Nephron (organoid): ENCODE measurements around the gene UBE3B.

Source experiments
- H3K27ac Mint-ChIP-seq, 3 experiments: 2 replicates each; pipeline ENCODE4 v1.8.0; 2020; ENCODE audit warnings: mixed read lengths in 3 of 3, mild to moderate bottlenecking in 2 of 3, moderate library complexity in 1 of 3
- H3K27me3 Mint-ChIP-seq: 2 replicates; pipeline ENCODE4 v1.8.0; 2021; ENCODE audit warnings: low read depth, mild to moderate bottlenecking, moderate library complexity, mixed read lengths
- H3K36me3 Mint-ChIP-seq: 2 replicates; pipeline ENCODE4 v1.8.0; 2020; ENCODE audit warnings: low read depth, mixed read lengths
- H3K4me1 Mint-ChIP-seq: 2 replicates; pipeline ENCODE4 v1.8.0; 2020; ENCODE audit warnings: mixed read lengths
- H3K4me3 Mint-ChIP-seq, 3 experiments: 2 replicates each; pipeline ENCODE4 v1.8.0; 2020; ENCODE audit warnings: mild to moderate bottlenecking in 3 of 3, mixed read lengths in 3 of 3, moderate library complexity in 2 of 3
- H3K9me3 Mint-ChIP-seq: 2 replicates; pipeline ENCODE4 v1.8.0; 2020; ENCODE audit warnings: mixed read lengths
- CTCF ChIP-seq, 3 experiments: fragments of 200-600 bp; sonication (generic); IDR thresholded peaks; one replicate each; pipeline ENCODE4 v1.5.0; 2021; ENCODE audit warnings: antibody characterized with exemption in 3 of 3; ENCODE audit not compliant: unreplicated experiment in 3 of 3

The UBE3B gene

DNA sequence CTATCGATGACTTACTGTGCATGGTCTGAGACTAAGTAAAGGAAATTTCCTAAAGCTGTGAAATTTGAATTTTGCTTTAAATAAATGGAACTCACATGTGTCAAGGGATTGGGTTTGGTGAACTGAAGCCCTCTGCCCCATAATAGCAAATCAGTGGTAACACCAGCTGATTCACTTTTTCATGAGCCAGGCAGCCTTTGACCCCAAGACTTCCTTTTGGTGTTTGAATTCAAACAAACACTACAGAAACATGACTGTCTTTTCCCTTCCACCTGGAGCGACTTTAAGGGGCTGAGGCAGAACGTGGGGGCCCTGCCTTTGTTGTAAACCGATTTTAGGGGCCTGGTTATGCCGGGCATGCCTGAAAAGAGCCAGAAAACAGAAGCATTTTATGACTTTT lies 29.2 kb upstream of the UBE3B start:
- peaks cover 48% of the 10 kb centered on the region for H3K36me3 Mint-ChIP-seq
- H3K27ac Mint-ChIP-seq = no peak overlapping the region
- H3K9me3 Mint-ChIP-seq = no peaks in the 10 kb centered on the region
- TF ChIP-seq CTCF (IDR thresholded peaks at IDR 0.05; ENCODE audit: unreplicated experiment in 3 of 3) = no peak
- no peaks in the 10 kb centered on the region for H3K27me3 Mint-ChIP-seq
- peaks cover 7% of the 10 kb centered on the region for H3K4me1 Mint-ChIP-seq
- H3K4me3 Mint-ChIP-seq = no peak overlapping the region

DNA sequence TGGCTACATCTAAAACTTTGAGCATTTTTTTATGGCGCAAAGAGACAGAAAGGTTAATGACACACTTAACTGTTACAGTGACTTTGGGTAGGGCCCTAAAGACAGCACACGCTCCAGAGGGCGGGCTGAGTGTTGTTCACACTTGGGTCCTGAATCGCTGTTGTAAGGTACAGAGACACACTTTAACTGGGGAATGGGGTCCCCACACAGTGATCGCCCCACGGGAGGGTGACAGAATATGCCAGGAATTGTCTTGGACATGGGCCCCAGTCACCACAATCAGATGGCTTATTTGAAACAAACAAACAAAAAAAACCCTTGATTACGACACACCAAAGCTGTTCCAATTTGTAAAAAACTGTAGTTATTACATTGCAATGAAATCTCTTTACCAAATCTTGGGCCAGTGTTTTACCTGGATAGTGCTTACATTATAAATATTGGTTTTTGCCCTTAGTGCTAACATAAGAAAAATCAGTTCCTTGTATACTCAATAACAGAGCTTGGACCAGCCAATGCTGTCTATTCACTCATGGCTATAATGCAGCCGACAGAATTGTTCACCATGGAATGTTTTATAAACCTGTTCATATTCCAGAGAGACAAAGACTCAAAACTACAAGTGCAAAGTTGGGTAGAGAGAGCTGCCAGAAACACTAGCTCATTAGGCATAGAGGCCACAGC lies 28.6 kb upstream of the UBE3B start:
- H3K4me3 Mint-ChIP-seq = no peak overlapping the region
- H3K36me3 Mint-ChIP-seq = peaks cover 54% of the 10 kb centered on the region
- H3K9me3 Mint-ChIP-seq = no peaks in the 10 kb centered on the region
- H3K27me3 Mint-ChIP-seq = no peaks in the 10 kb centered on the region
- H3K27ac Mint-ChIP-seq = no peak overlapping the region
- no peak for TF ChIP-seq CTCF (IDR thresholded peaks at IDR 0.05; ENCODE audit: unreplicated experiment in 3 of 3)
- H3K4me1 Mint-ChIP-seq = peaks cover 7% of the 10 kb centered on the region

DNA sequence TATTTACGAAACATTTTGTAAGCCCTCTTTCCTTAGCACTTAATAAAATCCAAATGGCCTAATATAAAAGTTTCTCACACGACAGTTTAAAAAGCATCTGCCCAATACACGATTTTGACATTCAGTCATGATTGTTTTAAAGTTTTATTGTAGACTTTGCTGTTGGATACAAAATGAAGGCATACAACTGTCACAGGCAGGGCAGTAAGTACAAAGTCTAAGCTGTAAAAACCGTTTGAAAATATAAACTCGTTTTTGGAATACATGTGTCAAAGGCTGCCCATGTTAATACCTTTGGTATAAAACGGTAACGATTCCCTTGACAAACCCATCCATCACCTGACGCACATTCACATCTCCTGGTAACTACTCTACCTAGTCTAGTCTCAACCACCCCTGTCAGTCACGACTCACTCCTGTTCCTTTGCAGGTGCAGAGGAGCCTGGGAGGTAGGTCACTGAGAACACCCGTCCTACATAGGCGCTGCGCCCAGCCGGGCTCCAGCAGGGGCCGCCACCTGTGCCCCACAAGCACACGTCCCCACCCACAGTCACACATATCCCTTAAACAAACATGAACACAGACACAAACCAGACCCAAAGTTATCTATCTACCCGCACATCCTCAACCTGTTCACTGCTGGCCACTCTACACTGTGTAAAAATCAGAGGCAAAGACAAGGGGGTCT lies 27.4 kb upstream of the UBE3B start:
- Mint-ChIP-seq H3K36me3 (peaks cover 52% of the 10 kb centered on the region), H3K4me1 (peaks cover 7% of the 10 kb centered on the region), H3K4me3 (no peak overlapping the region), H3K27me3 (no peaks in the 10 kb centered on the region), H3K9me3 (no peaks in the 10 kb centered on the region), H3K27ac (no peak overlapping the region)
- TF ChIP-seq CTCF (IDR thresholded peaks at IDR 0.05; ENCODE audit: unreplicated experiment in 3 of 3) = no peak

- H3K4me3 Mint-ChIP-seq = no peak overlapping the region
- H3K9me3 Mint-ChIP-seq = no peaks in the 10 kb centered on the region
- no peak for TF ChIP-seq CTCF (IDR thresholded peaks at IDR 0.05; ENCODE audit: unreplicated experiment in 3 of 3)
- H3K27me3 Mint-ChIP-seq = no peaks in the 10 kb centered on the region
- H3K27ac Mint-ChIP-seq = peak overlapping the region in 2 of 3 experiments; percentile 42 to 66
- peaks cover 7% of the 10 kb centered on the region for H3K4me1 Mint-ChIP-seq
- H3K36me3 Mint-ChIP-seq = peaks cover 59% of the 10 kb centered on the region
Measured at GRCh38 chr12:109450980-109451379, 26.5 kb upstream of the UBE3B start.

- no peaks in the 10 kb centered on the region for H3K27me3 Mint-ChIP-seq
- no peak overlapping the region for H3K4me3 Mint-ChIP-seq
- H3K27ac Mint-ChIP-seq = peak overlapping the region in 2 of 3 experiments; percentile 42 to 66
- no peak for TF ChIP-seq CTCF (IDR thresholded peaks at IDR 0.05; ENCODE audit: unreplicated experiment in 3 of 3)
- H3K36me3 Mint-ChIP-seq = peaks cover 63% of the 10 kb centered on the region
- peaks cover 7% of the 10 kb centered on the region for H3K4me1 Mint-ChIP-seq
- H3K9me3 Mint-ChIP-seq = no peaks in the 10 kb centered on the region
Measured at GRCh38 chr12:109451400-109451799, 26.0 kb upstream of the UBE3B start.

DNA sequence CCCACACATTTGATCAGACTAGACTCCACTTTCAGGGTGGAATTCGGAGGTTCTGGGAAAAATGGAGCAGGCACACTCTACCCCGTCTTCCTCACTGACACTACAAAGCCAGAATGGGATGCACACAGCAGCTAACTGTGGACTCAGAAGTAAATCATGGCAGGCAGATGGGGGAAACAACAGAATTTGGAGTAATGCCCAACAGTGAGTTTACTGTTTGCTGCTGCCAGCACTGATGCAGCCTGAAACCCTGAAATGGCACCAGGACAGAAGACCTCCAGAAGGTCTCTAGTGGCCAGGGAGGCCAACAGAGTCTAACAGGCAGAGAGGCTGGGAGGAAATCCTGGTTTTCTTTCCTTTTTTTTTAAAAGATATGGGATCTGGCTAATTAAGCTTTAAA lies 24.9 kb upstream of the UBE3B start:
- TF ChIP-seq CTCF (IDR thresholded peaks at IDR 0.05; ENCODE audit: unreplicated experiment in 3 of 3) = no peak
- Mint-ChIP-seq H3K9me3 (no peaks in the 10 kb centered on the region), H3K27ac (peak overlapping the region in 1 of 3 experiments; percentile 52), H3K27me3 (no peaks in the 10 kb centered on the region), H3K4me3 (no peak overlapping the region), H3K4me1 (peaks cover 10% of the 10 kb centered on the region), H3K36me3 (peaks cover 74% of the 10 kb centered on the region)
